Measurements from ENCODE around the gene TTC28. TPM values are rescaled to one million over a fixed set of nuclear protein-coding genes. Genes with fewer than 3 reads are reported as not detected.
"Not testable (repeated sequence)": the region's sequence is repeated elsewhere in the genome, so short reads cannot be mapped to it uniquely, and the experiment has no call there.

The TTC28 gene
- polyA plus RNA-seq, 3 donors, result 22.1 to 29.8 (median 26.0) TPM

- DNase-seq (ENCODE audit: low read depth in 3 of 3, low spot score in 2 of 3), result no peak
These were observed 432.5 kb downstream of the TTC28 start for GRCh38 chr22:28247136-28247535.

DNA sequence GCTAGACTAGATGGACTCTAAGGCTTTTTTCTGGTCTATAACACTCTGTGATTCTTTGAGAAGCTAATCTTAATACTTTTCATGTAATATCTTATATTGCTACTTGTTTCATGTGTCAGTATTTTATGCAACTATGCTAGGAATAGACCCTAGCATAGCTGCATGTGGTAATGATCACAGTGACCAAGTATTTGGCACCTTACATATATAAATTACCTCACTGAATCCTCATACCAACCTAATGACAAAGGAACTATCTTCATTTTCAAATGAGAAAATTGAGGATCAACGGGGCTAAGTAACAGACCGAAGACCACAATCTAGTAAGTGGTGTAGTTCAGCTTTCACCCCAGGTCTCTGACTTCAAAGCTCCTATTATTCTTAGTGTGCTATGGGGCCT lies 433.2 kb downstream of the TTC28 start:
- no peak for DNase-seq (ENCODE audit: low read depth in 3 of 3, low spot score in 2 of 3)

- no peak for DNase-seq (ENCODE audit: low read depth in 3 of 3, low spot score in 2 of 3)
These were observed 433.9 kb downstream of the TTC28 start for GRCh38 chr22:28245579-28246224.

DNA sequence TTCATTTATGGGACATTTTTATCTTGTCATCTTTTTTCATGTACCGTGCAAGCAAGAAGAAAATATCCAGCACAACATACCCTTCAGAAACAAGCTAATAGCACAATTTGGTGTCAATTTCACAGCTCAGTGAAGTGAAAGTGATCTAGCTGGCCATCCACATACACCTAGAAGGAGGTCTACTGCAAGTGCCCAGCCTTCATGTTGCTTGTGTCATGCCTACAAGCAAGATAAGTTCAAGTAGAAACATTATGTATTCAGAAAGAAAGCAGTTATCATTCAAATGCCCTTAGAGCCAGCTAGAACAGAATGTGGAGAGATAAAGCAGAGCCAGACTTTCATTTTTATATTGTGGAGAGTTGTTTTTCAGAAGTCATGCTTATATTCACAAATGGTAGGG lies 434.9 kb downstream of the TTC28 start:
- DNase-seq (ENCODE audit: low read depth in 3 of 3, low spot score in 2 of 3), result no peak

DNA sequence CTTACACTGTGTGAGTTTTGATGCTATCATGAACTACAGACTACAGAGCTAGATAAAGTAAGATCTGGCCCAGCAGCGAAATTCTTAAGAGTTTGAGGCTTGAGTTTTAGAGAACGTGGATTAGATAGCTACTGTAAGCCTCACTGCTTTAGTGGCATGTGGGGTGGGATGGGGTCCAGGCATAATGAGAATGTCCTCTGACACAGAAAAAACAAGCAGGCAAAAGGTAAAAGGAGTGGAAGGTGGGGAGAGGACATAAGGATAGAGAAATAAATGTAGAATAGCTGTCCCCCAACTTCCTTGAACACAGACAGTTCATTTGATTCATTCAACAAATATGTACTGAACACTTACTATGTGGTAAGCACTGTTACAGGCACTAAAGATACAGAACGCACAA lies 436.1 kb downstream of the TTC28 start:
- DNase-seq (ENCODE audit: low read depth in 3 of 3, low spot score in 2 of 3), result no peak

- no peak for DNase-seq (ENCODE audit: low read depth in 3 of 3, low spot score in 2 of 3)
These were observed 437.9 kb downstream of the TTC28 start for GRCh38 chr22:28241656-28242290.

GRCh38 chr22:28239941-28240340 lies 439.7 kb downstream of the TTC28 start:
- DNase-seq (ENCODE audit: low read depth in 3 of 3, low spot score in 2 of 3), result no peak

GRCh38 chr22:28237783-28238182 lies 441.9 kb downstream of the TTC28 start:
- DNase-seq (ENCODE audit: low read depth in 3 of 3, low spot score in 2 of 3), result no peak

GRCh38 chr22:28237112-28237511 lies 442.5 kb downstream of the TTC28 start:
- DNase-seq (ENCODE audit: low read depth in 3 of 3, low spot score in 2 of 3), result no peak

DNA sequence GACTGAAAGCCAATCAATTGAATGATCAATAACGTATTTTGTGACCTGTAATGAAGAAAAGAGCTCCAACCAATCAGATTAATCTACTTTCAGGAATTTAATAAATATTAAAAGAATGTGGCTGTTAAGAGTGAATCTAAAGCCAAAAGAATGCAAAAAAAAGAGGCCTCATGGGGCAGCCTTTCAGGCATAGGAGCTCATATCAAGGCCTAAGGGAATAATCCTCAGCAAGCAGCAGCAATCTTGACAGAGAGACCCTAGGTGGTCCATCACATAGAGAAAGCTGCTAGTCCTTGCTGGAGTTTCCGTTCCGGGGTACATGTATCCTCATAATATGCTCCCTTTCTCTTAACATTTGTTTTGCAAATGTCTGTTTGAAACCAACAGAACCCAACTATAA lies 447.4 kb downstream of the TTC28 start:
- no peak for DNase-seq (ENCODE audit: low read depth in 3 of 3, low spot score in 2 of 3)

DNA sequence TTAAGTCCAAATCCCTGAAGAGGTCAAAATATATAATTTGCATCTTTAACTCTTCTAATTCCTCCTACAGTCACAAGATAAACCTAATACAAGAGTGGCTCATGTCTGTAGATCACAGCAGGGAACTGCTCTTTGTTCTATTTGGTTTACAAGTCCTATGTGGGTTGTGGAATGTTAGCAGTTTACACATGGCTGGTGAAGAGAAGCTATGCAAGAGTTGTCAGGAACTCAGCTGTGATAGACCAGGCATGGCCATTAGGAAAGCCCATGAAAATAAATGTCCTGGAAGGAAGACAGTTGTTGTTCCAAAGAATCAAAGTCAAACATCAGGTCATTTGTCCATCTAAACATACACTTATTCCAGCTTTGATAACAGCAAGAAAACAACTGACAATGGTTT lies 448.2 kb downstream of the TTC28 start:
- peak; percentile 29 to 40 (median 36) for DNase-seq (ENCODE audit: low read depth in 3 of 3, low spot score in 2 of 3)

DNA sequence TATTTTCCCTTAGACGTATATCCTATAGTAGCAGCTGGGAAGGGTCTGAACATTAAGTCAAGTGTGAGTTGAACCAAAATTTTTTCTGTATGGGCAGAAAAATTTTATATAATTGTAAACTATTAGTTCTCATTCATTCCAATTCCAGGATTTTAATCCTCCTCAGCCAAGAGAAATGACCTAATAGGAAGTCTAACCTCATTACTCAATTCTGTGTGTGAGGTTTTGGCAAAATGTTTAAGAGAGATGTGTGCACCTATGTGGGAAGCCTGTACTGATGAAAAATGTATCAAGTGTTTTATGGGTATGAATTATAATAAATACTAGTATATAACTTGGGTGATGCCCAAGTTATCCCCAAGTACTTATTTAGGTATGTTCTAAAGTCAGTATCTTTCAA lies 449.0 kb downstream of the TTC28 start:
- no peak for DNase-seq (ENCODE audit: low read depth in 3 of 3, low spot score in 2 of 3)

GRCh38 chr22:28229566-28230485 lies 449.8 kb downstream of the TTC28 start:
- DNase-seq (ENCODE audit: low read depth in 3 of 3, low spot score in 2 of 3), result no peak

- no peak for DNase-seq (ENCODE audit: low read depth in 3 of 3, low spot score in 2 of 3)
These were observed 455.8 kb downstream of the TTC28 start for GRCh38 chr22:28223826-28224225.

GRCh38 chr22:28222976-28223745 lies 456.5 kb downstream of the TTC28 start:
- DNase-seq (ENCODE audit: low read depth in 3 of 3, low spot score in 2 of 3), result no peak

DNA sequence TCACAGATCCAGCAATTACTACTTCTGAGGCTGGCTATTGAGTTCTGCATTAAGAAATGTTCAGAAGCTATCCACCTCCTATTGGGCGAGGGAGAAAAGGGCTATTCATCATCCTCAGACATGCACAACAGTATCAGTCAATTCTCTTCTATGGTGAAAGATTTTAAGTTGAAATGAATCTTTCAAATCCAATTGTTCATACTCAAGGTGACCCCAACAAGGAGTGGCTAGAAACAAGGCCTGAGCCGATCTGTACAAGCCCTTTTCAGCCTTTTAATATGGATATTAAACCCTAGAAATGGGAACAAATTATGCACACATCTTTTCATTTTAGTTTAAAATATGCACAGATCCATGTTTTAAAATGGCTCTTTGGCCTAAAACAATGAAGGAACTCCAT lies 457.1 kb downstream of the TTC28 start:
- DNase-seq (ENCODE audit: low read depth in 3 of 3, low spot score in 2 of 3), result no peak

GRCh38 chr22:28222052-28222451 lies 457.6 kb downstream of the TTC28 start:
- no peak for DNase-seq (ENCODE audit: low read depth in 3 of 3, low spot score in 2 of 3)

DNA sequence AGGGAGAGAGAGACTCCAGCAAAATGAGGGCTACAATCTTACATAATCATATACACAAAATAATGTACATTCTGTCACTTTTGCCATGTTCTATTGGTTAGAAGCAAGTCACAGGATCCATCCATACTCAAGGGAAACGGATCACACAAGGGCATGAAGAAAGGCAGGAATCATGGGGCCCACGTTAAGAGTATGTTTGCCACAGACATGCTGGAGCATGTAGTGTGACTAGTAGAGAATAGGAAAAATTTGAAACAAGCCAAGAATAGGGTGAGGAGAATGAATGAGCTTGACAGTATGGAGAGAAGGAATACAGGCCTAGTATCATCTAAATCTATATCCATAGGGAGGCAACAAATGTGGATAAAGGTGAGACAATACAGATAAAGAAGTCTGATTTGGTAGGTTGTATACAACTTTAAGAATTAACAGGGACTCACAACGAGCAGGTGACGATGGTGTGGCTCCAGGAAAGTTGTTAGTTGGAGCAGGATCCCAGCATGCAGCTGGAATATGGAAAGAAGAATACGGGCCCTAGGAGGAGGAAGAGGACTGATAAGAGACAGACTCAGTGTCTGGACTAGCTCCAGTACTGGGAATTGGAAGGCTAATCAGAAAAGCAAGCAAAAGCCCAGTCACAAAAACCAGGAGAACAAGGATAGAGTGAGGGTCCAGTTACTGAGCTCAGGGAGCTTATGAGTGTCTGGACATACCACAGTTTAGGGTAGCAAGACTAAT lies 458.8 kb downstream of the TTC28 start:
- DNase-seq (ENCODE audit: low read depth in 3 of 3, low spot score in 2 of 3), result no peak

GRCh38 chr22:28217277-28217676 lies 462.4 kb downstream of the TTC28 start:
- DNase-seq (ENCODE audit: low read depth in 3 of 3, low spot score in 2 of 3), result no peak

- DNase-seq (ENCODE audit: low read depth in 3 of 3, low spot score in 2 of 3), result not testable (repeated sequence)
These were observed 464.9 kb downstream of the TTC28 start for GRCh38 chr22:28214750-28215149.

All from right renal cortex interstitium (tissue), 3 donors.